HG03460 (cell line): ENCODE results near the gene HAGH.
"Not testable (repeated sequence)": the region's sequence is repeated elsewhere in the genome, so short reads cannot be mapped to it uniquely, and the experiment has no call there.

Experiments
- ATAC-seq: cut with Tn5 transposase; IDR thresholded peaks from one replicate; pipeline ENCODE4 v1.9.1; 2021; ENCODE audit not compliant: unreplicated experiment

The HAGH gene

DNA sequence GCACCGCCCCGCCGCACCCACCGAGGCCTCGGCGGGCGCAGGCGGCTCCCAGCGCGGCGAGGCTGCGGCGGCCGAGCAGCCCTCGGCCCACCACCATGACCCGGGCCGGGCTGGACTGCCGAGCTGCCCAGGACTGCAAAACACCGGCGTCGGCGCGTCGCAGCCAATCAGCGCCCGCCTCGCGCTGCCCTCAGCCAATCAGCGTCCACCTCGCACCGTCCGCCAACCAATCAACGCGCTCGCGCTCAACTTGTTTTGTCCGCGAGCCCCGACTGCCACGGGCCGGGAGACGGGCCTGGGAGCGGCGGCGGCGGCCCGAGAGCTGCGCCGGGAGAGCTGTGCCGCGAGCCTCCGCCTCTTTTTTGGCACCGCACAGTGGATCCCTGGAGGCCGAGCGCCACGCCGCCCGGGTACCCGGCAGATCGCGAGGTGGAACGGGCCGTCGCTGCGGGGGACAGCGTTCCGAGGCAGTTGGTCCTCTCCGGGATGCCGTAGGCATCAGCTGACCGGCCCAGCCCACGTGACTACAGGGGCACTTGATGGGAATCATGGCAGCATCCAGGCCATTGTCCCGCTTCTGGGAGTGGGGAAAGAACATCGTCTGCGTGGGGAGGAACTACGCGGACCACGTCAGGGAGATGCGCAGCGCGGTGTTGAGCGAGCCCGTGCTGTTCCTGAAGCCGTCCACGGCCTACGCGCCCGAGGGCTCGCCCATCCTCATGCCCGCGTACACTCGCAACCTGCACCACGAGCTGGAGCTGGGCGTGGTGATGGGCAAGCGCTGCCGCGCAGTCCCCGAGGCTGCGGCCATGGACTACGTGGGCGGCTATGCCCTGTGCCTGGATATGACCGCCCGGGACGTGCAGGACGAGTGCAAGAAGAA lies at the start of gene HAGH, which contains the start of gene FAHD1:
HAGH (minus strand) TSS at position 135 of the 883 bp plus-strand sequence; CDS start at position 97, 38 bp downstream.
FAHD1 (plus strand) TSS at position 516 of the 883 bp plus-strand sequence; CDS start at position 549, 33 bp downstream.
- peak; percentile 79 for ATAC-seq

GRCh38 chr16:1876066-1876465 lies 49.4 kb upstream of the HAGH start:
- ATAC-seq = not testable (repeated sequence)

GRCh38 chr16:1874854-1875253 lies 48.2 kb upstream of the HAGH start:
- no peak for ATAC-seq

DNA sequence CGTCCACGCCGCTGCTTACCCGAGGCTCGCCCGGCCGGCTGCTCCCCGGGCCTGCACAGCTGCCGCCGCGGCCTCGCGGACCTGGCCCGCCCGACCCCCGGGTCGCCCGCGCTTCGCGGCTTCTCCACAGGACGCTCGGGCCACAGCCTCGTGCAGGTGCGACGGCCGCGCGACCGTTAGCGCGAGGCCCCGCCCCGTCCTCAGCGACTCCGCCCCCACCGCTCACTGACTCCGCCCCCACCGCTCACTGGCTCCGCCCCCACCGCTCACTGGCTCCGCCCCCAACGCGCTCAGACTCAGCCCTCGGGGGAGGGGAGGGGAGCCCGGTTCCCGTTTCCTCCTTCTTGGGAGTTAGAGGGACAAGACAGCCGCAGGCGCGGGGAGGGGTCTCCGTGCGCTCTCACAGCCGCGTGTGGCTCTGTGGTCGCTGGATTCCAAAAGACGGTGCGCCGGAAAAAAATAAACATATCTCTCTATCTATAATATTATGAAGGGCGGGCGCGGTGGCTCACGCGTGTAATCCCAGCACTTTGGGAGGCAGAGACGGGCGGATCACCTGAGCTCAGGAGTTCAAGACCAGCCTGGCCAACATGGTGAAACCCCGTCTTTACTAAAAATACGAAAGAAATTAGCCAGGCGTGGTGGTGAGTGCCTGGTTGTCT lies 45.5 kb upstream of the HAGH start, which contains the start of gene MEIOB:
MEIOB (minus strand) TSS at position 191 of the 662 bp plus-strand sequence. CDS start 3,989 bp downstream, outside the sequence.
- no peak for ATAC-seq

- no peak for ATAC-seq
These were observed 43.9 kb upstream of the HAGH start for GRCh38 chr16:1870365-1871082.

- ATAC-seq = no peak
These were observed 39.5 kb upstream of the HAGH start for GRCh38 chr16:1865902-1866690.

GRCh38 chr16:1863681-1864460 lies 37.2 kb upstream of the HAGH start:
- ATAC-seq = no peak

DNA sequence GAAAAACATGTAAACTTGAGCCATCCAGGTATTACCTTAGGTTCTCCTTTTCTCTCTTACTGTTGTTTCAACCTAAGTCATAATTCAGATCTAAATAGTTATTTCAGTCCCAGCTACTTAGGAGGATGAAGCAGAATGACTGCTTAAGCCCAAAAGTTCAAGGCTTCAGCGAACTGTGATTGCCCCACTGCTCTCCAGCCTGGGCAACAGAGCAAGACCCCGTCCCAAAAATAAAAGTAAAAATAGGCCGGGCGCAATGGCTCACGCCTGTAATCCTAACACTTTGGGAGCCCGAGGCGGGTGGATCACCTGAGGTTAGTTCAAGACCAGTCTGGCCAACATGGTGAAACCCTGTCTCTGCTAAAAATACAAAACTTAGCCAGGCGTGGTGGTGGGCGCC lies 35.8 kb upstream of the HAGH start:
- no peak for ATAC-seq

GRCh38 chr16:1861730-1862129 lies 35.1 kb upstream of the HAGH start:
- no peak for ATAC-seq

DNA sequence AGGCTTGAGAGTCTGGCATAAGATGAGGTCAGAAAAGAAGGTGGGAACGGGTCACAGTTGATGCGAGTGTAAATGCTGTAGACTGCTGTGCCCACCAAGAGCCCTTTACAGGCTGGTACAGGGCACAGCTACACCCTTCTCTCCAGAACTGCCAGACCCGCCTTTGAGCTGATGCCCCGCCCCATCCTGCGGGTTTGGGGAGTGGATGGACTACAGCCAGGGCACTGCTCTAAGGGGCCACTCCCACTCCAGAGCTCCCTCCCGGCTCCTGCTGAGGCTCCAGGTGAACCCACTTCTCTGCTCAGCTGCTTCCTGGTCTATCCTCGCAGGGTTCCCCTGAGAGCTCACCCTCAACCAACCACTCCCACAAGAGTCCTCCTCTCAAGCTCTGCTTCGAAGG lies 33.0 kb upstream of the HAGH start:
- ATAC-seq = no peak

- no peak for ATAC-seq
These were observed 31.7 kb upstream of the HAGH start for GRCh38 chr16:1858189-1858865.

DNA sequence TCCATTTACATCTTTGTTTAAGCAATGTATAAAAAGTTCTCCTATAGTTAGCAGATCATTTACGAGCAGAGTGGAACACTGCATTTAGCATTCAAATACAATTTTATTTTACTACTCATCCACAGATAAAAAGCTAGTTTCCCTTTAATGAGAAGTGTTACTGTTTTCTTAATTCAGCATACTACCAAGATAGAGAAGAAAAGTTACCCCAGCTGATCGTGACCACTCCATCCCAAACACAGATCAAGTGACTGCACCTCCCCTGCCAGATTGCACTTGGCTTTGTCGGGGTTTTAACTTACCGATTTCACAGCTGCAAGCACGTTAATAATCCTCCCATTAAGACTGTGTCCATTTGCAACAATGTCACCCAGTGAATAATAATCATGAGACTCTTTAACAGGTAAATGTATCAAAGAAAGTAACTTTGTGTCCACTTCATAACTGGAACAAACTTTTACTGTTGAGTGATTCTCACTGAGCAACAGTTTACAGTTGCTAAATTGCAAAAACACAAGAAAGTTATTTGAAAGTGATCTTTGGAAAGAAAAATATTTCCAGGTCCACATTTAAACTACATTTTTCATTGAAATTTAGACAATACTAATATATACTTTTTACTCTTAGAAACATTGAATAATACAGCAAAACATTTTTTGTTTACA lies 30.9 kb upstream of the HAGH start:
- ATAC-seq = no peak

GRCh38 chr16:1851793-1852192 lies 25.2 kb upstream of the HAGH start:
- ATAC-seq = no peak

DNA sequence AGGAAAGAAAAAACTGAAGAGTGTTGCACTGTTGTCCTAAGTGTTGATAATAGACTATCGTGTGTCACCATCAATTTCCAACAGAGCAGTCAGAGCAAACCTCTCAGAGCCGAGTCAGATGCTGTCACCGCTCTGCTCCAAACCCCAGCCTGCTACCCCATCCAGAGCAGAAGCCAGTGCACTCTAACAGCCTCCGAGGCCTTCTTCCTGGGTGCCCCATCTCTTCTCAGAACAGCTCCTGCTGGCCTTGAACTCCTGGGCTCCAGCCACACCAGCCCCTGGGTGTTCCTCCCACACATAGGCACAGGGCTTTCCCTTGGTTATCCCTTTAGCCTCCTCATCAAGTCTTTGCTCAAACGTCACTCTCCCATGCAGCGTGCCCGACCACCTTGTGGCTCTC lies 24.4 kb upstream of the HAGH start:
- ATAC-seq = no peak

GRCh38 chr16:1846416-1846815 lies 19.8 kb upstream of the HAGH start:
- ATAC-seq = no peak

DNA sequence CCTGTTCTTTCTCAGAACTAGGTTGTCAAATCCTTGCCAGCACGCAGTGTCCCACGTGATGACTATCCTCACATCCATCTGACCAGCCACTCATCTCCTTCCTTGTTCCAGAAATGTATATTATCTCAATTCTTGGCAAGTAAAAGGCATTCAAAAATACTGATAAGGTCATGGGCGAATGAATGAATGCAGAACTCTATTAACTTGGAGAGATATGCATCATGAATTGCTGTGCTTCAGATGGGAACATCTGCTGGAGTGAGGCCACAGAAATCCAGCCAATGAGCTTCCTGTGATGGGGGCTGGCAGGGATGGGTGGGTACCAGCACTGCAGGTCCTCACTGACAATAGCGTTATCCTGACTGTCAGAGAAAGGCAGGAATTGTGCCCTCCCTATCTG lies 19.4 kb upstream of the HAGH start:
- no peak for ATAC-seq

- no peak for ATAC-seq
These were observed 12.9 kb upstream of the HAGH start for GRCh38 chr16:1839554-1839953.

- no peak for ATAC-seq
These were observed 7.5 kb upstream of the HAGH start for GRCh38 chr16:1834096-1834495.
